Neutrophil (primary cell): ENCODE data around the gene ITPR2.

ENCODE experiments used
- H3K27ac ChIP-seq: fragments of 200-600 bp; sonication (generic); 2 replicates; pipeline ENCODE4 v1.5.1; 2016; ENCODE audit warnings: mild to moderate bottlenecking, moderate library complexity
- H3K27me3 ChIP-seq: fragments of 200-600 bp; sonication (generic); 2 replicates; pipeline ENCODE4 v1.6.0; 2016; ENCODE audit warnings: mild to moderate bottlenecking
- H3K36me3 ChIP-seq: fragments of 200-600 bp; sonication (generic); 2 replicates; pipeline ENCODE4 v1.5.1; 2017
- H3K4me1 ChIP-seq, 2 experiments: fragments of 200-600 bp in 1 of 2; sonication (generic) in 1 of 2; 1 replicate in 1 of 2; 2 replicates in 1 of 2; pipeline versions ENCODE4 v1.5.1 to v1.6.1; 2013 to 2016; ENCODE audit warnings: low read depth in 1 of 2, low read length in 1 of 2, mild to moderate bottlenecking in 1 of 2, moderate library complexity in 1 of 2; ENCODE audit not compliant: control insufficient read depth in 1 of 2, insufficient read depth in 1 of 2
- H3K4me3 ChIP-seq, 2 experiments: fragments of 200-600 bp in 1 of 2; sonication (generic) in 1 of 2; 1 replicate in 1 of 2; 2 replicates in 1 of 2; pipeline ENCODE4 v1.5.1; 2013 to 2016; ENCODE audit warnings: low read depth in 1 of 2, low read length in 1 of 2, mild to moderate bottlenecking in 1 of 2, moderate library complexity in 1 of 2
- H3K9me3 ChIP-seq: fragments of 200-600 bp; sonication (generic); 2 replicates; pipeline ENCODE4 v1.5.1; 2016
- CTCF ChIP-seq: fragments of 200-600 bp; sonication (generic); IDR thresholded peaks from 2 replicates; pipeline ENCODE4 v1.5.1; 2016; ENCODE audit warnings: antibody characterized with exemption

ITPR2 gene

GRCh38 chr12:26380897-26381296 lies 452.1 kb downstream of the ITPR2 start:
- Histone ChIP-seq H3K4me3 (no peak overlapping the region), H3K27ac (no peak overlapping the region), H3K4me1 (no peaks in the 10 kb centered on the region), H3K9me3 (no peaks in the 10 kb centered on the region), H3K36me3 (peaks cover 3% of the 10 kb centered on the region), H3K27me3 (no peaks in the 10 kb centered on the region)
- no peak for TF ChIP-seq CTCF

GRCh38 chr12:26379777-26380467 lies 453.1 kb downstream of the ITPR2 start:
- Histone ChIP-seq H3K36me3 (no peaks in the 10 kb centered on the region), H3K27me3 (no peaks in the 10 kb centered on the region), H3K4me3 (no peak overlapping the region), H3K4me1 (no peaks in the 10 kb centered on the region), H3K27ac (no peak overlapping the region), H3K9me3 (no peaks in the 10 kb centered on the region)
- no peak for TF ChIP-seq CTCF

GRCh38 chr12:26378711-26379110 lies 454.3 kb downstream of the ITPR2 start:
- H3K9me3 ChIP-seq, result no peaks in the 10 kb centered on the region
- no peak for TF ChIP-seq CTCF
- no peak overlapping the region for H3K4me3 ChIP-seq

GRCh38 chr12:26374934-26375680 lies 457.9 kb downstream of the ITPR2 start:
- Histone ChIP-seq H3K36me3 (no peaks in the 10 kb centered on the region), H3K4me1 (no peaks in the 10 kb centered on the region), H3K27me3 (no peaks in the 10 kb centered on the region), H3K27ac (no peak overlapping the region), H3K4me3 (no peak overlapping the region), H3K9me3 (no peaks in the 10 kb centered on the region)
- no peak for TF ChIP-seq CTCF

More at GRCh38 chr12:26378711-26379110, 454.3 kb downstream of the ITPR2 start:
- Histone ChIP-seq H3K27ac (no peak overlapping the region), H3K36me3 (no peaks in the 10 kb centered on the region), H3K27me3 (no peaks in the 10 kb centered on the region), H3K4me1 (no peaks in the 10 kb centered on the region)

DNA sequence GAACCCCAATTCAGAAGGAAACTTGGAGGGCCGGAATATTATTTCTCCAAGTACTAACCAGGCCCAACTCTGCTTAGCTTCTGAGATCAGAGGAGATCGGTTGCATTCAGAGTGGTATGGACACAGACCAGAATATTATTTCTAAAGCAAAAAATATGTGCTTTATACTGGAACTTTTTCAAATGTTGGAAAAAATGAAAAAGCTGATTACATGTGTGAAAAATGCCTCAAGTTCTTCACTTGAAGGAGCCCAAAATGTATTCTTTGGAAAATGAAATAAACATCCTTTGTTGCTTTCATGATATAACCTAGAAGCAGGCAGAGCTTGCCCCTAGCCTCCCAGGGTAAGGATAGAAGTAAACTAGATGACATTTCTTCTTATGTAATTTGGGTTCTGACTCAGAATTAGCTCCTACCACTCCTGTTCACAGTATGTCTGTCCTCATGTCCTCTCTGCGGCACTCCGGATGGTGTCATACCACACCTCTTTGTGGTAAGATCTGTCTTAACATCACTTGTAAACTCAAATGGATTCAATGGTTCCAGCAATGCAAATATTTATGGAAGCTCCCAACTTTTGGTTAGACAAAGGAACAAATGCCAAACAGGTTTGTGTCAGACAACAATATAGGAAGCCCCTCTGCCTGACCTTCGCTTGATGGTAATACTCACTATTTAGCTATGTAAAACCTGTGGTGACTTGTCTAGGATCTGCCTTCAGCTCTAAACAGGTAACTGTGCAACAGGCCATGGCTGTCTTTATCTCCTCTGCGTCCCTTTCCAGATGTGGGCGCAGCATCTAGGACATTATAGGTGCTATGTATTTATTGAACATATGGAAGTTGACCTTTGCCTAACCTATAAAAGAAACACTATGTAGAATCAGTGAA lies 459.1 kb downstream of the ITPR2 start:
- H3K4me1 ChIP-seq, result no peaks in the 10 kb centered on the region
- H3K9me3 ChIP-seq, result no peaks in the 10 kb centered on the region
- H3K27ac ChIP-seq, result no peak overlapping the region
- H3K4me3 ChIP-seq, result no peak overlapping the region
- no peaks in the 10 kb centered on the region for H3K27me3 ChIP-seq
- TF ChIP-seq CTCF, result no peak
- no peaks in the 10 kb centered on the region for H3K36me3 ChIP-seq
